Thoracic aorta (tissue), 2 donors: ENCODE results near the gene NRP2. TPM values are rescaled to one million over a fixed set of nuclear protein-coding genes. Genes with fewer than 3 reads are reported as not detected.

Experiments used
- ATAC-seq: fragments of 150-250 bp; one replicate; pipeline ENCODE4 v1.8.0; 2017; ENCODE audit warnings: low read depth; ENCODE audit not compliant: insufficient number of reproducible peaks, low FRiP score
- DNase-seq: peaks from one replicate; pipeline ENCODE4 v3.0.0-alpha.2; 2020; ENCODE audit warnings: low spot score
- H3K27ac ChIP-seq, 2 donors: fragments of 200-600 bp; sonication (generic); 1 replicate in 1 of 2; 2 replicates in 1 of 2; pipeline ENCODE4 v1.5.1; 2016; ENCODE audit warnings: mild to moderate bottlenecking in 2 of 2, moderate library complexity in 2 of 2
- H3K27me3 ChIP-seq: fragments of 200-600 bp; sonication (generic); replicated peaks from 2 replicates; pipeline ENCODE4 v1.6.0; 2016; ENCODE audit warnings: mild to moderate bottlenecking; ENCODE audit not compliant: insufficient read depth
- H3K36me3 ChIP-seq: fragments of 200-600 bp; sonication (generic); one replicate; pipeline ENCODE4 v1.5.1; 2016
- H3K4me1 ChIP-seq, 2 donors: fragments of 200-600 bp; sonication (generic); 1 replicate in 1 of 2; 2 replicates in 1 of 2; pipeline versions ENCODE4 v1.5.1 to v1.6.0; 2016; ENCODE audit warnings: low read depth in 2 of 2, mild to moderate bottlenecking in 1 of 2; ENCODE audit not compliant: control insufficient read depth in 1 of 2
- H3K4me3 ChIP-seq: fragments of 200-600 bp; sonication (generic); 2 replicates; pipeline ENCODE4 v1.5.1; 2016; ENCODE audit warnings: mild to moderate bottlenecking
- H3K9me3 ChIP-seq: fragments of 200-600 bp; sonication (generic); 2 replicates; pipeline ENCODE4 v1.5.1; 2016
- CTCF ChIP-seq: fragments of 200-600 bp; sonication (generic); IDR thresholded peaks from one replicate; pipeline ENCODE4 v1.5.1; 2019; ENCODE audit warnings: antibody characterized with exemption
- total RNA-seq, 2 donors: library from RNA; depleted of rRNA; stranded (reverse); fragments of >200 nt; gene quantifications; one replicate each; pipeline versions ENCODE4 v1.1.0 to v1.2.3, GENCODE V29; 2016

The NRP2 gene
- total RNA-seq, 2 donors from 2014 or later: 73.5 to 75.1 TPM

GRCh38 chr2:205720451-205720902, 38.2 kb downstream of the NRP2 start:
- TF ChIP-seq CTCF: no peak
- no peak overlapping the region for H3K27ac ChIP-seq

GRCh38 chr2:205721057-205721449, 38.8 kb downstream of the NRP2 start:
- DNase-seq (no peak), ATAC-seq (no peak)
- H3K4me3 ChIP-seq: no peak overlapping the region
- no peak overlapping the region for H3K27ac ChIP-seq
- no peak for TF ChIP-seq CTCF
- H3K9me3 ChIP-seq: no peaks in the 10 kb centered on the region
- H3K36me3 ChIP-seq: peaks cover 5% of the 10 kb centered on the region
- no peaks in the 10 kb centered on the region for H3K27me3 ChIP-seq
- H3K4me1 ChIP-seq: peaks cover 0 to 19% of the 10 kb centered on the region in 2 donors

More at GRCh38 chr2:205720451-205720902, 38.2 kb downstream of the NRP2 start:
- DNase-seq (no peak), ATAC-seq (no peak)
- Histone ChIP-seq H3K4me1 (peaks cover 0 to 19% of the 10 kb centered on the region in 2 donors), H3K36me3 (peaks cover 2% of the 10 kb centered on the region), H3K4me3 (no peak overlapping the region), H3K9me3 (no peaks in the 10 kb centered on the region), H3K27me3 (no peaks in the 10 kb centered on the region)

GRCh38 chr2:205722283-205722918, 40.1 kb downstream of the NRP2 start:
- H3K4me3 ChIP-seq: no peak overlapping the region
- TF ChIP-seq CTCF: no peak
- DNase-seq: no peak
- no peaks in the 10 kb centered on the region for H3K27me3 ChIP-seq
- no peak overlapping the region for H3K27ac ChIP-seq
- H3K36me3 ChIP-seq: peaks cover 15% of the 10 kb centered on the region
- peaks cover 0 to 11% of the 10 kb centered on the region in 2 donors for H3K4me1 ChIP-seq
- no peak for ATAC-seq
- H3K9me3 ChIP-seq: no peaks in the 10 kb centered on the region

- Histone ChIP-seq H3K36me3 (peaks cover 20% of the 10 kb centered on the region), H3K4me1 (peaks cover 0 to 3% of the 10 kb centered on the region in 2 donors), H3K4me3 (no peak overlapping the region), H3K9me3 (no peaks in the 10 kb centered on the region), H3K27me3 (no peaks in the 10 kb centered on the region), H3K27ac (no peak overlapping the region)
- ATAC-seq (no peak), DNase-seq (no peak)
- no peak for TF ChIP-seq CTCF
These were observed 40.9 kb downstream of the NRP2 start for GRCh38 chr2:205723179-205723578.

GRCh38 chr2:205725059-205725458, 42.8 kb downstream of the NRP2 start:
- Histone ChIP-seq H3K4me3 (no peak overlapping the region), H3K9me3 (no peaks in the 10 kb centered on the region), H3K27me3 (no peaks in the 10 kb centered on the region), H3K27ac (no peak overlapping the region), H3K36me3 (peaks cover 23% of the 10 kb centered on the region), H3K4me1 (no peaks in the 10 kb centered on the region)
- TF ChIP-seq CTCF: no peak
- no peak for DNase-seq
- no peak for ATAC-seq
